HG02623 (cell line): ENCODE data around the gene CCDC33.
"Not testable (repeated sequence)": the region's sequence is repeated elsewhere in the genome, so short reads cannot be mapped to it uniquely, and the experiment has no call there.

Source experiments
- ATAC-seq: cut with Tn5 transposase; IDR thresholded peaks from one replicate; pipeline ENCODE4 v1.9.1; 2021; ENCODE audit warnings: moderate library complexity; ENCODE audit not compliant: unreplicated experiment

CCDC33 gene

DNA sequence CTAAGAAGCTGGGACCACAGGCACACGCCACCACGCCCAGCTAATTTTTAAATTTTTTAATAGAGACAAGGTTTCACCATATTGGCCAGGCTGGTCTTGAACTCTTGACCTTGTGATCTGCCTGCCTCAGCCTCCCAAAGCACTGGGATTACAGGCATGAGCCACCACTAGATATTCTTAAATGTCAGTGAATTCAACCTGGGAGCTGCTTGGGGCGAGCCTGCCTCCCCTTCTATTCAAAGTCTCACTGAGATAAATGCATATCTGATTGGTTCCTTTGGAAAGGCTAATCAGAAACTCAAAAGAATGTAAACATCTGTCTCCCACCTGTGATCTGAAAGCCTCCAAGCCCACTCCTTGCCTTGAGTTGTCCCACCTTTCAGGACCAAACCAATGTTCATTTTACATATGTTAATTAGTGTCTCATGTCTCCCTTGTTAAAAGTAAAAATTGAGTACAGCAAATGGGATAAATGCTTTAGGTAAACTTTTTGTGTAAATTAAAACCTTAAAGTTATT, 116.3 kb downstream of the CCDC33 start:
- ATAC-seq = no peak

DNA sequence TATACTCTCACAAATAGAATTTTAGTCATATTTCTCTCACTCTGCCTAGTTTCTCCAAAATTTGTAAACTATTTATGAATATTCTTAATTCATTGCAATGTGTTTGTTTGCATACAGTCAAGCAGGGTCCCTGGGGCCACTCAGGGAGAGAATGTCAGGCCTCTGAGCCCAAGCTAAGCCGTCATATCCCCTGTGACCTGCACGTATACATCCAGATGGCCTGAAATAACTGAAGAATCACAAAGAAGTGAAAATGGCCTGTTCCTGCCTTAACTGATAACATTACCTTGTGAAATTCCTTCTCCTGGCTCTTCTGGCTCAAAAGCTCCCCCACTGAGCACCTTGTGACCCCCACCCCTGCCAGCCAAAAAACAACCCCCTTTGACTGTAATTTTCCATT, 117.9 kb downstream of the CCDC33 start:
- not testable (repeated sequence) for ATAC-seq

DNA sequence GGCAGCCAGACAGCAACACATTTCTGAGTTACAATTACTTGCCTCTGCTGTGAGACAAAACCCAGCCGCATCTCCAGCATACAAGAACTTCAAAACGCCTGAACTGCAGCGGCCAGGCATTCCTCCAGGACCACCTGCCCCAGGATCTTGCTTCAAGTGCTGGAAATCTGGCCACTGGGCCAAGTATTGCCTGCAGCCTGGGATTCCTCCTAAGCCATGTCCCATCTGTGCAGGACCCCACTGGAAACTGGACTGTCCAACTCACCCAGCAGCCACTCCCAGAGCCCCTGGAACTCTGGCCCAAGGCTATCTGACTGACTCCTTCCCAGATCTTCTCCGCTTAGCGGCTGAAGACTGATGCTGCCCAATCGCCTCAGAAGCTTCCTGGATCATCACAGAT, 119.9 kb downstream of the CCDC33 start:
- not testable (repeated sequence) for ATAC-seq

DNA sequence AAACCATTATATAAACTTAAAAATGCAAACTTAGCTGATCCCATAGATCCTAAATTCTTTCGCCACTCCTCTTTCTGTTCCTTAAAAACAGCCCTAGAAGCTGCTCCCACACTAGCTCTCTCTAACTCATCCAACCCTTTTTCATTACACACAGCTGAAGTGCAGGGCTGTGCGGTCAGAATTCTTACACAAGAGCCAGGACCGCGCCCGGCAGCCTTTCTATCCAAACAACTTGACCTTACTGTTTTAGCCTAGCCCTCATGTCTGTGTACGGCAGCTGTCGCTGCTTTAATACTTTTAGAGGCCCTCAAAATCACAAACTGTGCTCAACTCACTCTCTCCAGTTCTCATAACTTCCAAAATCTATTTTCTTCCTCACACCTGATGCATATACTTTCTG, 121.4 kb downstream of the CCDC33 start:
- not testable (repeated sequence) for ATAC-seq

DNA sequence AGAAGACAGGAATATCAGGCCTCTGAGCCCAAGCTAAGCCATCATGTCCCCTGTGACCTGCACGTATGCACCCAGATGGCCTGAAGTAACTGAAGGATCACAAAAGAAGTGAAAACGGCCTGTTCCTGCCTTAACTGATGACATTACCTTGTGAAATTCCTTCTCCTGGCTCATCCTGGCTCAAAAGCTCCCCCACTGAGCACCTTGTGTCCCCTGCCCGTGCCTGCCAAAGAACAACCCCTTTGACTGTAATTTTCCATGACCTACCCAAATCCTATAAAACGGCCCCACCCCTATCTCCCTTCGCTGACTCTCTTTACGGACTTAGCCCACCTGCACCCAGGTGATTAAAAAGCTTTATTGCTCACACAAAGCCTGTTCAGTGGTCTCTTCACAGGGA, 123.2 kb downstream of the CCDC33 start:
- not testable (repeated sequence) for ATAC-seq

DNA sequence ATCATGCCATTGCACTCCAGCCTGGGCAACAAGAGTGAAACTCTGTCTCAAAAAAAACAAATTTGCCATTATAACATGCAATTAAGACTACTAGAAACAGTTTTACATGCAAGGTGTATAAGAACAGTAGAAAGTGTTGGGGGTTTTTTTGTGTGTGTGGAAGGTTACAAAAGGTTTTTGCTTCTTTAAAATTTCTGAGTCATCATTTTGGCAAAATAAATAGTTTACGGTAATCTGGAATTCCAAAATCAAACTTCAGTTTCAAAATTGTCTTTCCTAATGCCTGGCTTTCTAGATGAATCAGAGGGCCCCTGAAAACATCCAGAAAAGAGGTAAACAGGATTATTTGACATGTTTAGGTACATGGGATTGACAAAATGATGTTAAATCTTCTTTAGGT, 124.7 kb downstream of the CCDC33 start:
- not testable (repeated sequence) for ATAC-seq

DNA sequence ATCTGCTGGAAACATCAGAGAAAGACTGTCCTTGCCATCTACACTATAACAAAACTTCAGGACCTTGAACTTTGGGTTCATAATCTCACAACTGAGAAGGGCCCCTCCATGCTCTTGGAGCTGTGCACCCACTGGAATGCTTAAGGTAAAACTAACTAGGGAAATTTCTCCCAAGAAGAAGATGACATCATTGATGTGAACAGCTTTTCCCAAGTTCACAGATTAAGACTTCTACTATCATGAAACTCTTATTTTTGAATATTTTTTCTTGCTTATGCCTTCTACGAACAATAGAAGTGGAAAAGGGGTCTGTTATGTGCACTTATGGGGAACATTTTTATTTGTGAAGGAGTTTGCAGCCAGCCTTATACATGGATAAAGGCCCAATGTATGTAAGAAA, 126.4 kb downstream of the CCDC33 start:
- no peak for ATAC-seq

DNA sequence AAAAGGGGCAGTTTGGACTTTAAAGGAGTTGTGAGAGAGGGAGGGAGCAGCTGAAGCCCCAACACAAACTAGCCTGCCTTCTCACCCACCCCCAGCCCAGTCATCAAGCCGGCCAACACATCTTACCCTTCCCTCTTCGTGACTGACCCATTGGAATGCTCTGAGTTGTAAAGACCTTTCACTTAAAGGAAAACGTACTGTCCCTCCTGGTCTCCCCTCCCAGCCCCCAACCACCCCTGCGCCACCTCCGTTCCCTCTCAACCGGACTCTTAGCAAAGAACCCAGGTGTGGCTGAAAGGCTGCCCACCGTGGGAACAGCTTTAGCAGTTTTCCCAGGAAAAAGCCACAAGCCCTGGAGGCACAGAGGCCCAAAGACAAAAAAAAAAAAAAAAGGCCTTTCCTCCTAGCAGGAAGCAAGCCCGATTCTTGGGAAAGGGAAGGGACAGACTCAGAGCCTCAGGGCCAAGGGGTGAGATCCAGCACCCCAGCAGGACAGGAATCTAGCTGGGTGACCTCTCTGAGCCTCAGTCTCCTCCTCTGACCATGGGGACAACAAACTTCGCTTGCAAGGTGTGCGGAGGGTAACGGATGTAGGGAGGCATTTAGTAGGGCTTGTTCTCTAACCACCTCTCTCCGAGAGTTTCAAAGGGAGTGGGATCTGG, 128.9 kb downstream of the CCDC33 start:
- ATAC-seq = no peak

DNA sequence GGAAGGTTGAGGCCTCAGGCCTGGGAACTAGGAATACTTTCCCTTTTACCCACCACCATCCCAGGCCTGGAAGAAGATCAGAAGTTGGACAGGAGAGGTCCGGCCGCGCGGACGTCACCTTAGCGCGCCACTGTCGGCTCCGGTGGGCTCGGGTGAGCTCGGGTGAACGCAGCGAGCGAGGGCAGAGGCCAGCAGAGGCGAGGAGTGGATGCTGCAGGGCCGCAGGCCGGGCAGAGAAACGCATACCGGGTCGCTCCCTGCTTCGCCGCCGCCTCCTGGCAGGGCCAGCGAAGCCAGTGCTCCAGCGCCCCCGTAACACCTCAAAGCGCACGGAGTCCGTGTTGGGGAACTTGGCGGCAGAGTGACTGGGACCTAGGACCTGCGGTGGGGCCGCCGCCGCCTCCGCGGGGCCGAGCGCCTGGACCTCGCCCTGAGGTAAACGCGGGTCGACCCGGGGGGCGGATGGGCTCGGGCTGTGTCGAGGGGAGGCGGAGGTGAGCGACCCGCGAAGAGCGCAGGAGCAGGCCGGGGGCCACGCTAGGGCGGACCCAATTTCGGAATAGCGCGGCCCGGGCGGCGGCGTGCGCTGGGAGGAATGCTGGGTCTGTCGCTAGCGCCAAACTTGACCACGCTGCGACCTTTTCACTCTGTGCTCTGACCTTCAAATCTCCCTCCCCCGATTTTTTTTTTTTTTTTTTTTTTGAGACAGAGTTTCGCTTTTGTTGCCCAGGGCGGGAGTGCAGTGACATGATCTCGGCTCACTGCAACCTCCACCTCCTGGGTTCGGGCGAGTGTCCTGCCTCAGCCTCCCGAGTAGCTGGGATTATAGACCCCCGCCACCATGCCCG, 129.7 kb downstream of the CCDC33 start:
- ATAC-seq = no peak

DNA sequence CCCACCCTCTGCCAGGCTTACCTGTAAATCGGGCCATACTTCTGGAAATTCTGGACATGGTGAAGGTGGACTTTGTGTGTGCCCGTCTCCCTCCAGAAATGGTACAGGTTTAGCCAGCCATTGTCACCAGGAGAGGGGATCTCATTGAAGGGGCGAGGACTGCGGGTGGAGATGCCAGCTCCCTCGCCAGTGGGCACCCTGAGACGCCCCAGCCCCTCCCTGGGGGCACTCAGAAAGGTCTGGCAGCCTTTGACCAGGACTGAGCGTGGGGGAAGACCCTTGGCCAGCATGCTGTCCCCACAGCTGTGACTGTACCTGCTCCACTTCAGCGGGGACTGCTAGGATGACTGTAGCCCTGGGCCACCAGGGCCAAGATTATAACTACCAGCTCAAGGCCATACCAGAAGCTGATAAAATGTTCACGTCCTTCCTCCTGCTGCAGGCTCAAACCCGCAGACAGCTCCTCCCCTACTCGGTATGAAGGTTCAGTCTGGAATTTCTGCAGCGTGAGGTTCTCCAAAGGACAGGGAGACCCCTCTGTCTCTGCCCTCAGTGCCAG, 131.2 kb downstream of the CCDC33 start, which contains the start of gene CYP11A1:
CYP11A1 (minus strand) TSS at position 351 of the 559 bp plus-strand sequence; CDS start at position 290, 61 bp downstream.
- ATAC-seq = no peak

DNA sequence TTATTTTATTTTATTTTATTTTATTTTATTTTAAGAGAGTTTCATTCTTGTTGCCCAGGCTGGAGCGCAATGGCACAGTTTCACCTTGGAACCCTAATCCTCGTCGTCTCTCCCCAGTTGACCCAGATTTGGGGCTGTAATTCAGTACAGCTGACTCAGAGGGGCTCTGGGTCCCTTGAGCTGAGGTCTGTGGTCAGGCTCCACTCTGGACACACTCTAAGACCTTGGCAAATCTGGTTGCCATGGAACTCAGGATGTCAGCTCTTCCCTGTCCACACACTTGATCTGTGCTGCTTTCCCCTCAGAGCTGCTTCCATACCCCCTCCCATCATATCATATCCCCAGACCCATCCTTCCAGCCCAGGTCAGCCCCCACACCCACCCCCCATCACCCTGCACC, 132.0 kb downstream of the CCDC33 start:
- ATAC-seq = no peak

DNA sequence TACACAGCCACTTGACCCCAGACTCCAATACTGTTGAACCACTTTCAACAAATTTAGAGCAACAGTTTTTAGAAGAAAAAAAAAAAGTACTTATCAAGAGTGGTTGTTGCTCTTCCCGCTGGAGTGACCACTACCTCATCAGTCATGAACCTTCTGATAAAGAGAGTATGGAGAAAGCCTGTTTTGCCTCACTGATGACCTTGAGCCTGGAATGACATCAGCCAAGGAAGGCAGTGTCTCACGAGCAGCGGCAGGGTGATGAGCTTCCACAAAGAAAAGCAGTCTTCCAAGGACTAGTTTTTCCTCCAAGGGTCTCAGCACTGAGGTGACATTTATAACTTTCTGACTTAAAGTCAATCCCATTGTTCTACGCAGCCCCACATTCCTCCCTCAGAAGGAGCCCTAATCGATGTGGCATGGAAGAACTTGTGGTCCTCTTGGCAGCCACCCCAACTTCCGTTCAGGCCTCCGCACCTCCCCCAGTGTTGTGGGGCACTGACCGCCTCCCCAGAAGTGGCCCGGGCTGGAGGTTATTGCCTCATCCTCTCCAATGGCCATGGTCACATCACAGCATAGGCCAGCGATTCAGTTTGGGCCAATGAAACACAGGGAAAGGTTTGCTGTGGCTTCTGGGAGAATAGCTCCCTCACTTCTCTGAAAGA, 133.1 kb downstream of the CCDC33 start:
- ATAC-seq = no peak

DNA sequence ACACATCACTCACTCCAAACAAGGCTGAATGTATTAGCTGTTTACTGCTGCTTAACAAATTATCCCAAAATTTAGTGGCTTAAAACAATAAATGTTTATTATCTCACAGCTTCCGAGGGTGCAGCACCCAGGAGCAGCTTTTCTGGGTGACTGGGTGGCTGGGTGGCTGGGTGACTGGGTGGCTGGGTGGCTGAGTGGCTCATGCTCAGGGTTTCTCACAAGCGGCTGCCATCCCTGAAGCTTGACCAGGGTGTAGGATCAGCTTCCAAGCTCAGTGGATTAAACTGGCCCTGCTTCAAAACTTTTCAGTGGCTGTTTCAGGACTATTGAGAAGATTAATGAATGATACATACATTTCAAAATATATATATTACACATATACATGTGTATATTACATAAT, 133.6 kb downstream of the CCDC33 start:
- ATAC-seq = no peak

DNA sequence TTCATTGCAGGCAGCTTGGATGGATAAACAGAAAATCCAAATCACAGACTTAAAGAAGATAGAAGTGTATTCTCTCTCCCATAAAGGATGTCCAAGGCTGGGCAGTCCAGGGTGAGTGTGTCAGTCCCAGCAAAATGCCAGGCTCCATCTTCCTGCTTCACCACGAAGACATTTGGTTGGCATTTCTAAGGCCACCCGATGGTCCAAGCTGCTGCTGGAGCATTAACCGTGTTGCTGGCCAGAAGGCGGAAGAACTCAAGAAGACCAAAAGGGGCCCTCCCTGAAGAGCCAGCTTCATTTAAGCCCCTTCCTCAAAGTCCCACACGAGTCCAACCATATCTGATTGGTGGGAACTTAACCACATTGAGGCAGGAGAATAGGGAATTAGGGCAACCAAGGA, 134.3 kb downstream of the CCDC33 start:
- no peak for ATAC-seq

DNA sequence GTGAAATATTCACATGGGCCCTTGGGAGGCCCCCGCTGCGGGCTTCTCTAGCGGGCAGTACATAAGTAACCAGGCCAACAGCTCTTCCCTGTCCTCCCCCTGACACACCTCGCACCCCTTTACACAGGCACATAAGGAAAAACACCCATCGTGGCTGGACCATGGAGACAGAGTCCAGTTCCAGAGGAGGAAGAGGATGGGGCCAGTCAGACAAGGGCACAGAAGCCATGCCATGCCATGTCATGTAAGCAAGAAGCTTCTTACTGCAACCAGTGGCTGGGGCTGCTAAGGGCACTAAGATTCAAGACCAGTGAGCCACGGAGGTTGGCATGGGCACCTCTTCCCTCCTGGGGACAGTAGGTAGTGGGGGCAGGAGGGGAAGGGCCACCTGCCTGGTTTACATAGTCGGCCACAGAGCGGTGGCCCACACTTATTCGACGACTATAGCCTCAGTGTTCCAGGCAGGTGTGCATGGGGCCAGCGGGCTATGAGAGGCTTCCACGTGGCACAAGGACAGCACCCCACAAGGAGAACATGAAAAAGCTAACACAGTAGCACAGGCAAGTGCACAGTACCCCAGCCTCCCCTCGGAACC, 137.0 kb downstream of the CCDC33 start:
- no peak for ATAC-seq

DNA sequence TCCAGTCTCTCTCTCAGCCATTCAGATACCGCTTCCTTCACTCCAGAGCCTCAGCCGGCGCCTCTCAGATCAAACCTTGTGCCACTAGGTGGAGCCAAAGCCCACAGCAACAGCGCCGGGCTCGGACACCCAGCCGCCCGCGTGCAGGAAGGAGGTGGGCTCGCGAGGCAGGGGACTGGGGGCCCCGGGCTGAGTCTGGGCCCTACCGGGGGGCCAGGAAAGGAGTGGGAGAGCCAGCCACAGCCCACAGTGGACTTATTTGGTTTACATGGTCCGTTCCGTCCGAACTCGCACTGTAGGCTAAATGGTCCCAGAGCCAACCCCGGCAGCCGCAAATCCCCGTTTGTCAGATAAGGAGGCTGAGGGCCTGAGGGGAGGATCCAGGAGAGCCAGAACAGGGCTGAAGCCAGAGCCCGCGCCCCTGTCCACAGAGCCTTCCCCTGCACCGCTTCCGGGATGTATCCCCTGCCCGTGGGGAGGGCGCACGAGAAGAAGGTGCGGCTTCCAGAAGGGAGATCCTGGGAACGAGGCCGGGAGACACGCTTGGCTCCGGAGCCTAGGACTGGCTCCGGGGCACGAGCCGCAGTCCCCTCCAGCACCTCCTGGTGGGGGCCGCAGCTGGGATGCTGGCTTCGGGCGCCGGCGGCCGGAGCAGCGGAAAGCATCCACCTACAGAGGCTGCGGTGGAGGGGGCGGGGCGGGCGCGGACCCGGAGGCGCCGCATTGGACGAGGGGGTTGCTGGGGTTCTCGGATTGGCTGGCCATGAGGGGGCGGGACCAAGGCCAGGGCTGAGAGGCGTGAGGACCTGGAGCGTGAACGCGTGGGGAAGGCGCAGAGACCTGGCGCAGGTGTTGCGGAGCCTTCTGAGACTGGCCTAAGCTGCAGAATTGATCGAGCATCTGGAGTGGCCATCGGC, 137.9 kb downstream of the CCDC33 start:
- ATAC-seq = peak; percentile 68

DNA sequence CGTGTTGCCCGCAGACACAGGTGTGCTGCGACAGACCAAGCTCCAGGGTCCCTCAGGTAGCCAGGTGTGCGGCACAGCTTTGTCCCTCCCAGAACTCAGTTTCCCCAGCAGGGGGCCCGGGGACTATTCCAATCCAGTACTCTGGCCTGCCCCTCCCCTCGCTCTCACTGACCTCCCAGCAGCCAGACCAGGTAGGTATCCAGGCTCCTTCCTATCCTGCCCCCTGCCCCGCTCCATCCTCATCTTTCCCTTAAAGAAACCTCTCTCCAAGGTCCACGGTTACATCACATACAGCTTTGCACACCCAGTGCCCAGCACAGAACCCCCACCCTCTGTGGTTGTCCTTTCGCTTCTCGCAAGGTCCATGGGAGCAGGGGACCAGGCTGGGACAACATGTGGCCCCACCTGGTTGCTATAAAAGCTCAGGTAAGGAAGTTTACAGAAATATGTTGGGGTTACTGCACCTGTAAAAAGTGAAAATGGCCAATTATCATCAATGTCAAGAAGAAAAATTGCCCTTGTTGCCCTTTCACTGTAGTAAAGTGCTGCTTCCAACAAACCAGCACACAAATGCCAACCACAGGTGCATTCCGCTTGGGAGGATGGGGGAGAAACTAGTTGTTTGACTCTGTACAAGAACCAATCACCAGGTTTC, 138.6 kb downstream of the CCDC33 start:
- ATAC-seq = no peak

DNA sequence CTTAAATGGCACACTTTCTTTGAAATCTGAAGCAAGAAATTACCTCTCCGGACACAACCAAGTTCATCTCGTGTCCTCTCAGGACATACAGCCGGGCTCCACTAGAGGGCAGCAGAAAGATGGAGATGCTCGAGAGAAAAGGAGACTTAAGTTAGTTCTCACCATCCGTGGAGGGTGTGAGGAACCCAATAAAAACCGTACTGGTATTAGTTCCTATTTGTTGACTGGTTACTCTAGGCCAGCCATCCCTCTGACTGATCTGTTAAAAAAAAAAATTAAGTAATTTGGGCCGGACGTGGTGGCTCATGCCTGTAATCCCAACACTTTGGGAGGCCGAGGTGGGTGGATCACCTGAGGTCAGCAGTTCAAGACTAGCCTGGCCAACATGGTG, 139.2 kb downstream of the CCDC33 start:
- ATAC-seq = no peak

DNA sequence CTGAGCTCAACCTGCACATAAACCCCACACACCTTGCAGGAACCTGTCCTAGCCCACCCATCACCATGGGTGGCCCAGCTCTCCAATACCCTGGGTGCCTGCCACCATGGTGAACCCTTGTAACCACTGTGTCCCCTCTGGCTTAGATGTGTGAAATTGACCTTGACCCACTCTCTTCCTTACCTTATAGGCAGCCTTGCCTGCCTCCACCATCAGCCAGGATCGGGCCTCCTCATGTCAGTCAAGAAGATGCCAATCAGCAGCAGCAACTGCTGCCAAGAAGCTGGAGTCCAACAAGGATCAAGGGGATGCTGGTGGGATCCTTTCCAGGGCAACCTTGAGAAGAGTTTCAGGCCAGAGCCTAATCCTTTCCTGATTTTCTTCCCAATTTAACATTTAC, 140.1 kb downstream of the CCDC33 start:
- no peak for ATAC-seq
